BJ (cell line): ENCODE results near the gene ERCC6. TPM values are rescaled to one million over a fixed set of nuclear protein-coding genes. Genes with fewer than 3 reads are reported as not detected.
A peak's percentile ranks its signal among the peaks of the same experiment; 100 is the strongest.

Experiments used
- CTCF ChIA-PET: fragments of 350-600 bp; formaldehyde crosslinking; extraction: SDS; loops from one replicate; lab custom pipeline; 2021; ENCODE audit warnings: antibody characterized with exemption, inconsistent platforms; lab: Yijun Ruan, JAX
- POLR2A ChIA-PET: fragments of 300-600 bp; sonication (Branson Sonifier 250); formaldehyde crosslinking; extraction: SDS; loops from one replicate; lab custom pipeline; 2021; ENCODE audit warnings: antibody characterized with exemption; lab: Charles Lee
- DNase-seq: peaks from one replicate; pipeline ENCODE4 v3.0.0-alpha.2; 2011; ENCODE audit warnings: low read depth
- H3K27me3 ChIP-seq: 2 replicates; pipeline ENCODE4 v1.6.0; 2011; ENCODE audit warnings: low read length; ENCODE audit not compliant: control insufficient read depth, insufficient read depth
- H3K36me3 ChIP-seq: 2 replicates; pipeline ENCODE4 v1.5.1; 2011; ENCODE audit warnings: low read length; ENCODE audit not compliant: control insufficient read depth, insufficient read depth
- H3K4me3 ChIP-seq: 2 replicates; pipeline ENCODE4 v1.5.1; 2011; ENCODE audit warnings: low read depth, mild to moderate bottlenecking, control low read depth, low read length
- CTCF ChIP-seq: IDR thresholded peaks from 2 replicates; pipeline ENCODE4 v1.5.1; 2011; ENCODE audit warnings: low read depth, mild to moderate bottlenecking, control low read depth, inconsistent platforms, low read length, moderate library complexity; ENCODE audit not compliant: insufficient read depth
- polyA plus RNA-seq: library from polyadenylated mRNA; depleted of rRNA; stranded (reverse); fragments of >200 nt; gene quantifications from 2 replicates; pipeline ENCODE4 v1.2.3, GENCODE V29; 2011

ERCC6 gene
- polyA plus RNA-seq, 1 experiment, result 26.1 TPM

- Histone ChIP-seq H3K4me3 (no peak overlapping the region), H3K36me3 (no peaks in the 10 kb centered on the region; the same call in 1 of the 2 replicates), H3K27me3 (no peaks in the 10 kb centered on the region)
- ChIA-PET CTCF (interaction anchor here (1.1 to 1.6 kb wide), 2 partner anchors 50 to 913 kb away, joined by 3 to 4 read pairs; no protein-coding TSS in a partner anchor), POLR2A (interaction anchor here (0.6 kb wide), 1 partner anchor 94 kb away, joined by 3 read pairs; no protein-coding TSS in a partner anchor)
- no peak for TF ChIP-seq CTCF
- peak; percentile 57 for DNase-seq
Measured at GRCh38 chr10:49569031-49569631, 30.2 kb upstream of the ERCC6 start.

DNA sequence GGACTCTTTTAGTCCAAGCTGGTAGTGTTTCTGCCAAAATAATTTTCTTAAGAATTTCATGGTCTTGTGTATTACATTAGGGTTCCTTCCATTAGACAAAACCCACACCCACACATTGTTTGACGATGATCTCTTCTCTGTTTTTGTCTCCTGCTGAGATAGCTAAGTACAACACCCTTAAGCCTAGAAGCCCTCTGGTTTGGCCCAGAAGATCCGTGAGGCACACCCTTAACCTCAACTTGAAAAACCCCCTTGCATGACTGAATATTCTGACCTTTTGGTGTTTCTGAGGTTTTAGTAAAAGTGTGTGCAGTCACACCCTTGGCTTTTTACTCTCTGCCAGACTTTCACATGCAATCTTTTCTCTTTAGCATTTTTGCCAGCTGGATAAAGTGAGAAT lies 29.3 kb upstream of the ERCC6 start:
- Histone ChIP-seq H3K4me3 (no peak overlapping the region), H3K36me3 (no peaks in the 10 kb centered on the region; the same call in 1 of the 2 replicates), H3K27me3 (no peaks in the 10 kb centered on the region)
- ChIA-PET POLR2A (interaction anchor here (0.6 kb wide), 1 partner anchor 93 kb away, joined by 3 read pairs; no protein-coding TSS in a partner anchor), CTCF (interaction anchor here (0.9 to 1.6 kb wide), 4 partner anchors 16 to 49 kb away, joined by 3 to 5 read pairs (median 4); no protein-coding TSS in a partner anchor)
- DNase-seq, result peak; percentile 88
- TF ChIP-seq CTCF, result no peak

DNA sequence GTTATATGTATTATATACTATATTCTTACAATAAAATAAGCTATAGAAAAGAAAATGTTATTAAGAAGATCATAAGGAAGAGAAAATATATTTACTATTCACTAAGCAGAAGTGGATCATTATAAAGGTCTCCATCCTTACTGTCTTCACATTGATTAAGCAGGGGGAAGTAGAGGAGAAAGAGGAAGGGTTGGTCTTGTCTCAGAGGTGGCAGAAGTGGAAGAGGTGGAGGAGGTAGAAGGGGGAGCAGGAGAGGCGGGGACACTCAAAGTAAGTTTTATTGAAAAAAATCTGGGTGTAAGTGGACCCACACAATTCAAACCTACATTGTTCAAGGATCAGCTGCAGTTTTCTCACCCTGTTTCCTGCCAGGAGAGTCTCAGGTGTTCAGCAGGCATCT lies 28.9 kb upstream of the ERCC6 start:
- Histone ChIP-seq H3K27me3 (no peaks in the 10 kb centered on the region), H3K36me3 (no peaks in the 10 kb centered on the region; the same call in 1 of the 2 replicates), H3K4me3 (no peak overlapping the region)
- TF ChIP-seq CTCF, result no peak
- DNase-seq, result no peak
- CTCF ChIA-PET, result interaction anchor here (0.9 to 1.6 kb wide), 4 partner anchors 16 to 49 kb away, joined by 3 to 5 read pairs (median 4); no protein-coding TSS in a partner anchor
- POLR2A ChIA-PET, result no interaction called here

GRCh38 chr10:49564461-49565009 lies 25.6 kb upstream of the ERCC6 start:
- ChIA-PET CTCF (interaction anchor here (0.9 to 2.6 kb wide), 8 partner anchors 8 to 52 kb away, joined by 3 to 11 read pairs (median 3); no protein-coding TSS in a partner anchor), POLR2A (no interaction called here)
- TF ChIP-seq CTCF, result no peak
- H3K4me3 ChIP-seq, result no peak overlapping the region
- no peaks in the 10 kb centered on the region for H3K36me3 ChIP-seq
- no peak for DNase-seq
- H3K27me3 ChIP-seq, result no peaks in the 10 kb centered on the region

DNA sequence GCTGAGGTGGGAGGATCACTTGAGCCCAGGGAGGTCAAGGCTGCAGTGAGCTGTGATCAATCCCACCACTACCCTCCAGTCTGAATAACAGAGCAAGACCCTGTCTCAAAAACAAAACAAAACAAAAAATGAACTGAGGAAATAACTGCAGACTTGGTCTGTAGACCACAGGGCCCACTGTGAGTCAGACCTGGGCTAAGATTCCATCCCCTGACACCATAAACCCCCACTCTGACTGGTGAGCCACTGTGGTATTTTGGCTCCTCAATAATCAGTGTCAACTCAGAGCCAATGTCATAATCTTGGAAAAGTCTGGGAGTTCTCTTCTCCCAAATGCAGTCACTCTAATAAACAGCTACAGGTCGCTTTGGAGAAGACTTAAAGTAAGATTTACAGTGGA lies 24.0 kb upstream of the ERCC6 start:
- POLR2A ChIA-PET, result no interaction called here
- Histone ChIP-seq H3K4me3 (no peak overlapping the region), H3K27me3 (no peaks in the 10 kb centered on the region), H3K36me3 (no peaks in the 10 kb centered on the region)
- no peak for TF ChIP-seq CTCF
- CTCF ChIA-PET, result interaction anchor here (2.1 kb wide), 1 partner anchor 44 kb away, joined by 4 read pairs; no protein-coding TSS in a partner anchor
- DNase-seq, result no peak
